Natural killer cell (primary cell): ENCODE data around the gene MBNL1. TPM values are rescaled to one million over a fixed set of nuclear protein-coding genes. Genes with fewer than 3 reads are reported as not detected.

Experiments
- ATAC-seq, 3 donors: fragments of 150-1000 bp in 2 of 3; fragments of 200-7000 bp in 1 of 3; cut with Tn5 transposase; 1 replicate in 1 of 3; 2 replicates in 2 of 3; pipeline ENCODE4 v1.10.0; 2021; ENCODE audit warnings: mild to moderate bottlenecking in 2 of 3, moderate library complexity in 2 of 3
- DNase-seq, 2 donors: peaks; one replicate each; pipeline versions ENCODE4 v3.0.0 to v3.0.0-alpha.2; 2013 to 2021; ENCODE audit warnings: mixed read lengths in 1 of 2
- H3K27ac ChIP-seq: one replicate; pipeline ENCODE4 v1.5.1; 2013; ENCODE audit warnings: mild to moderate bottlenecking, low read length
- H3K27me3 ChIP-seq: one replicate; pipeline ENCODE4 v1.6.1; 2013; ENCODE audit warnings: low read length; ENCODE audit not compliant: control insufficient read depth, insufficient read depth
- H3K36me3 ChIP-seq: one replicate; pipeline ENCODE4 v1.6.1; 2013; ENCODE audit warnings: low read length; ENCODE audit not compliant: control insufficient read depth, insufficient read depth
- H3K4me1 ChIP-seq: one replicate; pipeline ENCODE4 v1.6.1; 2013; ENCODE audit warnings: low read length; ENCODE audit not compliant: control insufficient read depth, insufficient read depth
- H3K4me3 ChIP-seq: one replicate; pipeline ENCODE4 v1.5.1; 2013; ENCODE audit warnings: low read length
- H3K9me3 ChIP-seq: one replicate; pipeline ENCODE4 v1.6.1; 2013; ENCODE audit warnings: low read length; ENCODE audit not compliant: control insufficient read depth, insufficient read depth
- H3K27ac Mint-ChIP-seq, 2 donors: one replicate each; pipeline ENCODE4 v1.8.0; 2022; ENCODE audit warnings: mild to moderate bottlenecking in 2 of 2, mixed read lengths in 2 of 2, moderate library complexity in 1 of 2
- H3K27me3 Mint-ChIP-seq, 2 donors: one replicate each; pipeline ENCODE4 v1.8.0; 2022; ENCODE audit warnings: low read depth in 2 of 2, mixed read lengths in 2 of 2
- H3K36me3 Mint-ChIP-seq: one replicate; pipeline ENCODE4 v1.8.0; 2022; ENCODE audit warnings: mixed read lengths
- H3K4me1 Mint-ChIP-seq, 2 donors: one replicate each; pipeline ENCODE4 v1.8.0; 2022; ENCODE audit warnings: mixed read lengths in 2 of 2
- H3K4me3 Mint-ChIP-seq: one replicate; pipeline ENCODE4 v1.8.0; 2022; ENCODE audit warnings: mild to moderate bottlenecking, moderate library complexity, mixed read lengths
- H3K9me3 Mint-ChIP-seq, 2 donors: one replicate each; pipeline ENCODE4 v1.8.0; 2022; ENCODE audit warnings: mixed read lengths in 2 of 2
- CTCF ChIP-seq: fragments of 200-600 bp; IDR thresholded peaks from one replicate; pipeline ENCODE4 v1.8.0; 2022; ENCODE audit warnings: antibody characterized with exemption
- WGBS: methylation state at CpG from one replicate; pipeline ENCODE4 v1.1.7; 2013; ENCODE audit warnings: missing lambda C conversion rate; ENCODE audit not compliant: insufficient coverage; 5-methylcytosine and 5-hydroxymethylcytosine counted together
- intact Hi-C: fragments of 100-400 bp; cut with micrococcal nuclease; formaldehyde crosslinking; loops from one replicate; pipeline ENCODE4 v1.14.2; 2022
- total RNA-seq, 4 donors: library from RNA; stranded (reverse); fragments of 120-200 nt in 1 of 4; gene quantifications; one replicate each; pipeline versions ENCODE4 v1.2.3 to v1.2.4, GENCODE V29; 2013 to 2022

The MBNL1 gene
- total RNA-seq, 3 donors from 2014 or later (not counting 1 experiment from before 2014, with no cell fraction given) = 600 to 704 (median 607) TPM

GRCh38 chr3:152338159-152338720, 69.5 kb downstream of the MBNL1 start:
- H3K36me3 Mint-ChIP-seq = no peaks in the 10 kb centered on the region
- intact Hi-C loops = no loop called here
- Histone ChIP-seq H3K27ac (peak overlapping the region; percentile 11), H3K9me3 (no peaks in the 10 kb centered on the region), H3K36me3 (peaks cover 63% of the 10 kb centered on the region), H3K4me3 (no peak overlapping the region), H3K4me1 (peaks cover 14% of the 10 kb centered on the region), H3K27me3 (no peaks in the 10 kb centered on the region)
- no peak for ATAC-seq
- H3K4me1 Mint-ChIP-seq = peaks cover 54 to 70% of the 10 kb centered on the region in 2 donors
- peak overlapping the region; percentile 21 for H3K4me3 Mint-ChIP-seq
- peak overlapping the region; percentile 53 to 85 for H3K27ac Mint-ChIP-seq
- 96% methylated on average over 4 of the region's 5 CpGs for WGBS
- TF ChIP-seq CTCF = no peak
- no peak for DNase-seq
- no peaks in the 10 kb centered on the region for H3K9me3 Mint-ChIP-seq
- H3K27me3 Mint-ChIP-seq = no peaks in the 10 kb centered on the region

DNA sequence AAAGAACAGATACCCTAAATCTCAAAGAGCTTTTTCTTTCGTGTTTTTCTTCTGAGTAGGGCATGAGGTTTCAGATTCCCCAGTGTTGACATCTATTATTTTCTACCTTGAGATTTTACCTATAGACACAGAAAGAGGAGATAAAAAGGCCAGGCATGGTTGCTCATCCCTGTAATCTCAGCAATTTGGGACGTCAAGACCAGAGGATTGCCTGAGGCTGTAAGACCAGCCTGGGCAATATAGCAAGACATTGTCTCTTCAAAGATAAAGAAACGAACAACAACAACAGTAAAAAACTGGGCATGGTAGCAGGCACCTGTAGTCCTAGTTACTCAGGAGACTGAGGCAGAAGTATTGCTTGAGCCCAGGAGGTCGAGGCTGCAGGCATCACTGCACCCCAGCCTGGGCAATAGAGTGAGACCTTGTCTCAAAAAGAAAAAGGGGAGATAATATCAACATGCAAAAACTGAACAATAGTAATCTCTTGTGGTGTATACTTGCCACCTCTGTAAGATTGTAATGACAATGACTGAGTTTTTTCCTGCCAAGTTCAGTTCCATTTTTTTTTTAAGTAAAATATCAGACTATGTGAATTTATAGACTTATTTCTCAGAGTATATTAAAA, 71.3 kb downstream of the MBNL1 start:
- H3K27ac Mint-ChIP-seq = peak overlapping the region; percentile 53 to 74
- Histone ChIP-seq H3K4me1 (peaks cover 10% of the 10 kb centered on the region), H3K9me3 (no peaks in the 10 kb centered on the region), H3K27ac (no peak overlapping the region), H3K4me3 (no peak overlapping the region), H3K36me3 (peaks cover 68% of the 10 kb centered on the region), H3K27me3 (no peaks in the 10 kb centered on the region)
- intact Hi-C loops = no loop called here
- no peaks in the 10 kb centered on the region for H3K9me3 Mint-ChIP-seq
- H3K27me3 Mint-ChIP-seq = no peaks in the 10 kb centered on the region
- no peak for ATAC-seq
- 84% methylated on average over 4 of the region's 4 CpGs for WGBS
- H3K36me3 Mint-ChIP-seq = no peaks in the 10 kb centered on the region
- TF ChIP-seq CTCF = no peak
- H3K4me3 Mint-ChIP-seq = no peak overlapping the region
- H3K4me1 Mint-ChIP-seq = peaks cover 52 to 63% of the 10 kb centered on the region in 2 donors
- no peak for DNase-seq

DNA sequence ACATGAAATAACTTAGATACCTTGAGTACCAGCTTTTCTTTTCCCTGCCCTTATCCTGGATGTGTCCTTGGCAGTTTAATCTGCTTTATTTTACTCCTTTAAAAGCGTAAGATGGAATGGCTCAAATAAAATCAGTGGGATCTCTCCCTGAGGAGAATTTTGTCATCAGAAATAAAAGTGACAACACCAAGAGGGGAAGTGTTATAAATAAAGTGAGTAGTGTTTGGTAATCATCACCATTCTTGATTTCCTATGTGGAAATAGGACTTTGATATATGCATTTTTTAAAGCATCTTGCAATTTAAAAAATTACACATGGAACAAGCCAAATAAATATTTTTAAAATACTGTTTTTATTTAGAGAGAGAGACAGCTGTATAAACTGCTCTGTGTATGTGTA, 76.5 kb downstream of the MBNL1 start:
- no peaks in the 10 kb centered on the region for H3K9me3 ChIP-seq
- no peaks in the 10 kb centered on the region for H3K36me3 Mint-ChIP-seq
- intact Hi-C loops = no loop called here
- no peak for TF ChIP-seq CTCF
- peaks cover 3% of the 10 kb centered on the region for H3K4me1 ChIP-seq
- WGBS = 88% methylated on average over 1 of the region's 1 CpG
- no peak overlapping the region for H3K4me3 ChIP-seq
- no peak overlapping the region for H3K4me3 Mint-ChIP-seq
- ATAC-seq (no peak), DNase-seq (no peak)
- H3K27ac Mint-ChIP-seq = peak overlapping the region; percentile 53 to 68
- no peaks in the 10 kb centered on the region for H3K27me3 Mint-ChIP-seq
- H3K27ac ChIP-seq = no peak overlapping the region
- no peaks in the 10 kb centered on the region for H3K9me3 Mint-ChIP-seq
- peaks cover 71% of the 10 kb centered on the region for H3K36me3 ChIP-seq
- H3K27me3 ChIP-seq = no peaks in the 10 kb centered on the region
- H3K4me1 Mint-ChIP-seq = peaks cover 34 to 38% of the 10 kb centered on the region in 2 donors
